LNCaP clone FGC (cell line): ENCODE measurements around the gene PROP1.
"Not testable (repeated sequence)": the region's sequence is repeated elsewhere in the genome, so short reads cannot be mapped to it uniquely, and the experiment has no call there.

Source experiments
- DNase-seq: peaks from one replicate; pipeline ENCODE4 v3.0.0-alpha.2; 2011; ENCODE audit warnings: low read depth
- H3K4me3 ChIP-seq: 2 replicates; pipeline ENCODE4 v1.5.1; 2011; ENCODE audit warnings: mild to moderate bottlenecking, low read depth, low read length, control low read depth

Gene PROP1

GRCh38 chr5:177945145-177945544, 50.9 kb downstream of the PROP1 start:
- H3K4me3 ChIP-seq, DNase-seq: not testable (repeated sequence)

GRCh38 chr5:177943805-177944736, 52.0 kb downstream of the PROP1 start:
- H3K4me3 ChIP-seq, DNase-seq: not testable (repeated sequence)

GRCh38 chr5:177942896-177943295, 53.1 kb downstream of the PROP1 start:
- not testable (repeated sequence) for DNase-seq, H3K4me3 ChIP-seq
